WTC11 (cell line): ENCODE results near the gene UBAP1. TPM values are rescaled to one million over a fixed set of nuclear protein-coding genes. Genes with fewer than 3 reads are reported as not detected.

Source experiments
- ATAC-seq: fragments of 200-7000 bp; cut with Tn5 transposase; 2 replicates; pipeline ENCODE4 v1.10.0; 2021; ENCODE audit warnings: mild to moderate bottlenecking, moderate library complexity
- CTCF ChIA-PET: fragments of 300-600 bp; sonication (Branson Sonifier 250); formaldehyde crosslinking; loops from one replicate; lab custom pipeline; 2021; ENCODE audit warnings: antibody characterized with exemption; lab: Charles Lee
- POLR2A ChIA-PET: fragments of 350-600 bp; sonication (Branson Sonifier 250); formaldehyde crosslinking; loops from one replicate; lab custom pipeline; 2021; ENCODE audit warnings: antibody characterized with exemption; lab: Charles Lee
- DNase-seq: peaks from one replicate; pipeline ENCODE4 v3.0.0; 2021; ENCODE audit warnings: low spot score
- H3K27ac Mint-ChIP-seq: 2 replicates; pipeline ENCODE4 v1.8.0; 2021; ENCODE audit warnings: mixed read lengths
- H3K27me3 Mint-ChIP-seq: 2 replicates; pipeline ENCODE4 v1.8.0; 2021; ENCODE audit warnings: low read depth, mild to moderate bottlenecking, moderate library complexity, mixed read lengths
- H3K36me3 Mint-ChIP-seq: 2 replicates; pipeline ENCODE4 v1.8.0; 2021; ENCODE audit warnings: mixed read lengths
- H3K4me1 Mint-ChIP-seq: 2 replicates; pipeline ENCODE4 v1.8.0; 2022; ENCODE audit warnings: mixed read lengths
- H3K4me3 Mint-ChIP-seq: 2 replicates; pipeline ENCODE4 v1.8.0; 2021; ENCODE audit warnings: mild to moderate bottlenecking, moderate library complexity, mixed read lengths
- H3K9me3 Mint-ChIP-seq: 2 replicates; pipeline ENCODE4 v1.8.0; 2021; ENCODE audit warnings: mixed read lengths
- ELF4 ChIP-seq: sonication (generic); formaldehyde crosslinking; IDR thresholded peaks from 2 replicates; pipeline ENCODE4 v1.8.1; 2022; ENCODE audit warnings: low read depth, mild to moderate bottlenecking, moderate library complexity, missing genetic modification reagents
- EMX1 ChIP-seq: fragments of 250-450 bp; sonication (Bioruptor Pico); IDR thresholded peaks from 2 replicates; pipeline ENCODE4 v1.8.0; 2021; ENCODE audit warnings: mild to moderate bottlenecking
- JUN ChIP-seq: sonication (generic); formaldehyde crosslinking; IDR thresholded peaks from 2 replicates; pipeline ENCODE4 v1.8.0; 2023; ENCODE audit warnings: mild to moderate bottlenecking, missing genetic modification reagents
- NFATC4 ChIP-seq: fragments of 250-450 bp; sonication (Bioruptor Pico); IDR thresholded peaks from 2 replicates; pipeline ENCODE4 v1.9.0; 2021; ENCODE audit warnings: mild to moderate bottlenecking
- NFYB ChIP-seq: sonication (generic); formaldehyde crosslinking; conservative IDR thresholded peaks from 2 replicates; pipeline ENCODE4 v1.8.0; 2022; ENCODE audit warnings: low read depth, missing genetic modification reagents
- NR2C2 ChIP-seq: sonication (generic); formaldehyde crosslinking; IDR thresholded peaks from 2 replicates; pipeline ENCODE4 v1.8.0; 2022; ENCODE audit warnings: mild to moderate bottlenecking, missing genetic modification reagents
- NR3C1 ChIP-seq: sonication (generic); formaldehyde crosslinking; conservative IDR thresholded peaks from 2 replicates; pipeline ENCODE4 v1.8.1; 2023; ENCODE audit warnings: low read depth, mild to moderate bottlenecking, missing genetic modification reagents
- PRDM15 ChIP-seq: sonication (generic); formaldehyde crosslinking; IDR thresholded peaks from 2 replicates; pipeline ENCODE4 v1.8.0; 2022; ENCODE audit warnings: missing genetic modification reagents
- RELA ChIP-seq: sonication (generic); formaldehyde crosslinking; IDR thresholded peaks from 2 replicates; pipeline ENCODE4 v1.8.1; 2022; ENCODE audit warnings: missing genetic modification reagents, mild to moderate bottlenecking, borderline replicate concordance
- SMAD4 ChIP-seq: sonication (generic); formaldehyde crosslinking; IDR thresholded peaks from 2 replicates; pipeline ENCODE4 v1.8.0; 2022; ENCODE audit warnings: mild to moderate bottlenecking, missing genetic modification reagents
- TCF7 ChIP-seq: sonication (generic); formaldehyde crosslinking; IDR thresholded peaks from 2 replicates; pipeline ENCODE4 v1.8.0; 2022; ENCODE audit warnings: mild to moderate bottlenecking, low read depth, missing genetic modification reagents, moderate library complexity
- ZNF416 ChIP-seq: fragments of 250-450 bp; sonication (Bioruptor Pico); IDR thresholded peaks from 2 replicates; pipeline ENCODE4 v1.9.0; 2021; ENCODE audit warnings: mild to moderate bottlenecking, inconsistent platforms
- ZNF425 ChIP-seq: fragments of 250-450 bp; sonication (Bioruptor Pico); conservative IDR thresholded peaks from 2 replicates; pipeline ENCODE4 v1.9.0; 2021; ENCODE audit warnings: mild to moderate bottlenecking
- total RNA-seq: library from RNA; stranded (reverse); gene quantifications from 3 replicates; pipeline ENCODE4 v1.2.3, GENCODE V29; 2021
- TF ChIP-seq, protein P1 (sequence below): sonication (generic); formaldehyde crosslinking; IDR thresholded peaks from 2 replicates; pipeline ENCODE4 v1.8.1; 2023; ENCODE audit warnings: mild to moderate bottlenecking, missing genetic modification reagents, borderline replicate concordance
- TF ChIP-seq, protein P2 (sequence below): sonication (generic); formaldehyde crosslinking; IDR thresholded peaks from 2 replicates; pipeline ENCODE4 v1.8.0; 2023; ENCODE audit warnings: missing genetic modification reagents, mild to moderate bottlenecking, borderline replicate concordance
- TF ChIP-seq, protein P3 (sequence below): sonication (generic); formaldehyde crosslinking; IDR thresholded peaks from 2 replicates; pipeline ENCODE4 v1.8.1; 2022; ENCODE audit warnings: mild to moderate bottlenecking, moderate library complexity, missing genetic modification reagents
- TF ChIP-seq, protein P4 (sequence below): sonication (generic); formaldehyde crosslinking; IDR thresholded peaks from 2 replicates; pipeline ENCODE4 v1.8.1; 2022; ENCODE audit warnings: low read depth, mild to moderate bottlenecking, moderate library complexity, missing genetic modification reagents, borderline replicate concordance

The UBAP1 gene
- total RNA-seq, 1 experiment from 2014 or later: 23.9 TPM

DNA sequence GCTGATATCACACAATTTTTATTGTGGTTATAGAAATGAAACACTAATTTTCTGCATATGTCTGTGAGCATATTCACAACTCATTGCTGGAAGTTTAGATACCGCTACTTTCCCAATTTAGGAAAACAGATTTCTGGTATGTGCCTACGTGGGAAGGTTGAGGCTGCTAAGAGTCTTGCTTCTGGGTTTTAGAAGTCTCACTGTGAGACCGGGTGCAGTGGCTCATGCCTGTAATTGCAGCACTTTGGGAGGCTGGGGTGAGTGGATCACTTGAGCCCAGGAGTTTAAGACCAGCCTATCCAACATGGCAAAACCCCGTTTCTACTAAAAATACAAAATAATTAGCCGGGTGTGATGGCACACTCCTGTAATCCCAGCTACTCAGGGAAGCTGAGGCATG is 39.6 kb downstream of the UBAP1 start:
- no peaks in the 10 kb centered on the region for H3K27me3 Mint-ChIP-seq
- no peak overlapping the region for H3K4me3 Mint-ChIP-seq
- ATAC-seq: no peak; the same call in 1 of the 2 replicates
- no peaks in the 10 kb centered on the region for H3K36me3 Mint-ChIP-seq
- POLR2A ChIA-PET: no interaction called here
- no peak for TF ChIP-seq NFYB (CRISPR knock-in tag)
- TF ChIP-seq, protein P1, sequence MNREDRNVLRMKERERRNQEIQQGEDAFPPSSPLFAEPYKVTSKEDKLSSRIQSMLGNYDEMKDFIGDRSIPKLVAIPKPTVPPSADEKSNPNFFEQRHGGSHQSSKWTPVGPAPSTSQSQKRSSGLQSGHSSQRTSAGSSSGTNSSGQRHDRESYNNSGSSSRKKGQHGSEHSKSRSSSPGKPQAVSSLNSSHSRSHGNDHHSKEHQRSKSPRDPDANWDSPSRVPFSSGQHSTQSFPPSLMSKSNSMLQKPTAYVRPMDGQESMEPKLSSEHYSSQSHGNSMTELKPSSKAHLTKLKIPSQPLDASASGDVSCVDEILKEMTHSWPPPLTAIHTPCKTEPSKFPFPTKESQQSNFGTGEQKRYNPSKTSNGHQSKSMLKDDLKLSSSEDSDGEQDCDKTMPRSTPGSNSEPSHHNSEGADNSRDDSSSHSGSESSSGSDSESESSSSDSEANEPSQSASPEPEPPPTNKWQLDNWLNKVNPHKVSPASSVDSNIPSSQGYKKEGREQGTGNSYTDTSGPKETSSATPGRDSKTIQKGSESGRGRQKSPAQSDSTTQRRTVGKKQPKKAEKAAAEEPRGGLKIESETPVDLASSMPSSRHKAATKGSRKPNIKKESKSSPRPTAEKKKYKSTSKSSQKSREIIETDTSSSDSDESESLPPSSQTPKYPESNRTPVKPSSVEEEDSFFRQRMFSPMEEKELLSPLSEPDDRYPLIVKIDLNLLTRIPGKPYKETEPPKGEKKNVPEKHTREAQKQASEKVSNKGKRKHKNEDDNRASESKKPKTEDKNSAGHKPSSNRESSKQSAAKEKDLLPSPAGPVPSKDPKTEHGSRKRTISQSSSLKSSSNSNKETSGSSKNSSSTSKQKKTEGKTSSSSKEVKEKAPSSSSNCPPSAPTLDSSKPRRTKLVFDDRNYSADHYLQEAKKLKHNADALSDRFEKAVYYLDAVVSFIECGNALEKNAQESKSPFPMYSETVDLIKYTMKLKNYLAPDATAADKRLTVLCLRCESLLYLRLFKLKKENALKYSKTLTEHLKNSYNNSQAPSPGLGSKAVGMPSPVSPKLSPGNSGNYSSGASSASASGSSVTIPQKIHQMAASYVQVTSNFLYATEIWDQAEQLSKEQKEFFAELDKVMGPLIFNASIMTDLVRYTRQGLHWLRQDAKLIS (CRISPR knock-in tag): no peak
- TF ChIP-seq PRDM15 (CRISPR knock-in tag): no peak
- TF ChIP-seq, protein P2, sequence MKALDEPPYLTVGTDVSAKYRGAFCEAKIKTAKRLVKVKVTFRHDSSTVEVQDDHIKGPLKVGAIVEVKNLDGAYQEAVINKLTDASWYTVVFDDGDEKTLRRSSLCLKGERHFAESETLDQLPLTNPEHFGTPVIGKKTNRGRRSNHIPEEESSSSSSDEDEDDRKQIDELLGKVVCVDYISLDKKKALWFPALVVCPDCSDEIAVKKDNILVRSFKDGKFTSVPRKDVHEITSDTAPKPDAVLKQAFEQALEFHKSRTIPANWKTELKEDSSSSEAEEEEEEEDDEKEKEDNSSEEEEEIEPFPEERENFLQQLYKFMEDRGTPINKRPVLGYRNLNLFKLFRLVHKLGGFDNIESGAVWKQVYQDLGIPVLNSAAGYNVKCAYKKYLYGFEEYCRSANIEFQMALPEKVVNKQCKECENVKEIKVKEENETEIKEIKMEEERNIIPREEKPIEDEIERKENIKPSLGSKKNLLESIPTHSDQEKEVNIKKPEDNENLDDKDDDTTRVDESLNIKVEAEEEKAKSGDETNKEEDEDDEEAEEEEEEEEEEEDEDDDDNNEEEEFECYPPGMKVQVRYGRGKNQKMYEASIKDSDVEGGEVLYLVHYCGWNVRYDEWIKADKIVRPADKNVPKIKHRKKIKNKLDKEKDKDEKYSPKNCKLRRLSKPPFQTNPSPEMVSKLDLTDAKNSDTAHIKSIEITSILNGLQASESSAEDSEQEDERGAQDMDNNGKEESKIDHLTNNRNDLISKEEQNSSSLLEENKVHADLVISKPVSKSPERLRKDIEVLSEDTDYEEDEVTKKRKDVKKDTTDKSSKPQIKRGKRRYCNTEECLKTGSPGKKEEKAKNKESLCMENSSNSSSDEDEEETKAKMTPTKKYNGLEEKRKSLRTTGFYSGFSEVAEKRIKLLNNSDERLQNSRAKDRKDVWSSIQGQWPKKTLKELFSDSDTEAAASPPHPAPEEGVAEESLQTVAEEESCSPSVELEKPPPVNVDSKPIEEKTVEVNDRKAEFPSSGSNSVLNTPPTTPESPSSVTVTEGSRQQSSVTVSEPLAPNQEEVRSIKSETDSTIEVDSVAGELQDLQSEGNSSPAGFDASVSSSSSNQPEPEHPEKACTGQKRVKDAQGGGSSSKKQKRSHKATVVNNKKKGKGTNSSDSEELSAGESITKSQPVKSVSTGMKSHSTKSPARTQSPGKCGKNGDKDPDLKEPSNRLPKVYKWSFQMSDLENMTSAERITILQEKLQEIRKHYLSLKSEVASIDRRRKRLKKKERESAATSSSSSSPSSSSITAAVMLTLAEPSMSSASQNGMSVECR (CRISPR knock-in tag): no peak
- TF ChIP-seq ZNF416 (CRISPR knock-in tag): no peak
- TF ChIP-seq SMAD4 (CRISPR knock-in tag): no peak
- TF ChIP-seq, protein P3, sequence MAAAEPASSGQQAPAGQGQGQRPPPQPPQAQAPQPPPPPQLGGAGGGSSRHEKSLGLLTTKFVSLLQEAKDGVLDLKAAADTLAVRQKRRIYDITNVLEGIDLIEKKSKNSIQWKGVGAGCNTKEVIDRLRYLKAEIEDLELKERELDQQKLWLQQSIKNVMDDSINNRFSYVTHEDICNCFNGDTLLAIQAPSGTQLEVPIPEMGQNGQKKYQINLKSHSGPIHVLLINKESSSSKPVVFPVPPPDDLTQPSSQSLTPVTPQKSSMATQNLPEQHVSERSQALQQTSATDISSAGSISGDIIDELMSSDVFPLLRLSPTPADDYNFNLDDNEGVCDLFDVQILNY: no peak
- no peak for TF ChIP-seq ELF4 (CRISPR knock-in tag)
- no peak for TF ChIP-seq TCF7
- TF ChIP-seq JUN (CRISPR knock-in tag): no peak
- no peak for TF ChIP-seq NR2C2 (CRISPR knock-in tag)
- no peak for TF ChIP-seq NFATC4 (CRISPR knock-in tag)
- no peak for TF ChIP-seq RELA
- no peak for TF ChIP-seq ZNF425 (CRISPR knock-in tag)
- TF ChIP-seq, protein P4, sequence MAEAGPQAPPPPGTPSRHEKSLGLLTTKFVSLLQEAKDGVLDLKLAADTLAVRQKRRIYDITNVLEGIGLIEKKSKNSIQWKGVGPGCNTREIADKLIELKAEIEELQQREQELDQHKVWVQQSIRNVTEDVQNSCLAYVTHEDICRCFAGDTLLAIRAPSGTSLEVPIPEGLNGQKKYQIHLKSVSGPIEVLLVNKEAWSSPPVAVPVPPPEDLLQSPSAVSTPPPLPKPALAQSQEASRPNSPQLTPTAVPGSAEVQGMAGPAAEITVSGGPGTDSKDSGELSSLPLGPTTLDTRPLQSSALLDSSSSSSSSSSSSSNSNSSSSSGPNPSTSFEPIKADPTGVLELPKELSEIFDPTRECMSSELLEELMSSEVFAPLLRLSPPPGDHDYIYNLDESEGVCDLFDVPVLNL: no peak
- TF ChIP-seq EMX1: no peak
- TF ChIP-seq NR3C1 (CRISPR knock-in tag): no peak
- TF ChIP-seq, all 79 proteins: peak for 0
- Mint-ChIP-seq H3K27ac (peak overlapping the region; percentile 36; the same call in 1 of the 2 replicates), H3K9me3 (no peaks in the 10 kb centered on the region), H3K4me1 (peaks cover 6% of the 10 kb centered on the region; the same call in 1 of the 2 replicates)
- CTCF ChIA-PET: interaction anchor here (0.9 to 1.1 kb wide), 2 partner anchors 27 to 30 kb away, joined by 3 to 4 read pairs; no protein-coding TSS in a partner anchor
- no peak for DNase-seq
